Measurements from ENCODE around the gene OOEP. TPM values are rescaled to one million over a fixed set of nuclear protein-coding genes. Genes with fewer than 3 reads are reported as not detected.
"Not testable (repeated sequence)": the region's sequence is repeated elsewhere in the genome, so short reads cannot be mapped to it uniquely, and the experiment has no call there.

Gene OOEP
- not detected for total RNA-seq
- long read RNA-seq = 0 reads

GRCh38 chr6:73369563-73369962 is at the start of gene OOEP:
TSS of gene OOEP (minus strand) at chr6:73369897. CDS start at chr6:73369792, 105 bp downstream.
- DNase-seq (ENCODE audit: low spot score) = no peak

- DNase-seq (ENCODE audit: low spot score) = no peak
These were observed 48.5 kb upstream of the OOEP start for GRCh38 chr6:73418081-73418741.

- no peak for DNase-seq (ENCODE audit: low spot score)
These were observed 43.4 kb upstream of the OOEP start for GRCh38 chr6:73413102-73413501.

- DNase-seq (ENCODE audit: low spot score) = no peak
These were observed 39.7 kb upstream of the OOEP start for GRCh38 chr6:73409395-73409794.

GRCh38 chr6:73400656-73401055 is 31.0 kb upstream of the OOEP start:
- DNase-seq (ENCODE audit: low spot score) = no peak

- peak; percentile 14 for DNase-seq (ENCODE audit: low spot score)
These were observed 26.2 kb upstream of the OOEP start for GRCh38 chr6:73395875-73396274.

- DNase-seq (ENCODE audit: low spot score) = no peak
These were observed 25.1 kb upstream of the OOEP start, which contains the start of gene DDX43 for GRCh38 chr6:73394577-73395354. TSS of gene DDX43 (plus strand) at chr6:73394828. CDS start at chr6:73394906, 78 bp downstream.

GRCh38 chr6:73393278-73393677 is 23.6 kb upstream of the OOEP start:
- no peak for DNase-seq (ENCODE audit: low spot score)

- not testable (repeated sequence) for DNase-seq (ENCODE audit: low spot score)
These were observed 22.5 kb upstream of the OOEP start for GRCh38 chr6:73392188-73392587.

DNA sequence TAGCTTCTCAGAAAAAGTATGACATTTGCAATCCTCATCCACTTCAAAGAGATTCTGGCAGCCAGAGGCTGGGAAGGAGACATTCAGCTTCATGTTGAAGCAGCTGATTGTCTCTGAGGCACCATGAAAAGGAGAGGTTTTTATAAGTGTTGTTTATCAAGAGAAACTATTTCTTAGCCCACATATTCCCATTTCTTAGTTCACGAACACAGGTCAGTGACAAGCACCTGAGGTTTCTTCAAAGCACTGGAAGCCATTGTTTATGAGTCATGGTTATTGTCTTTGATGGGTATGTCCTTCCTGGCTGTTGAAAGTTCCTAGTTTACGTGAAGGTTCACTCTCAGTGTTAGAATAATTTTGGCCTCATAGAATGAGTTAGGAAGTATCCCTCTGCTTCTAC is 22.0 kb upstream of the OOEP start:
- no peak for DNase-seq (ENCODE audit: low spot score)

DNA sequence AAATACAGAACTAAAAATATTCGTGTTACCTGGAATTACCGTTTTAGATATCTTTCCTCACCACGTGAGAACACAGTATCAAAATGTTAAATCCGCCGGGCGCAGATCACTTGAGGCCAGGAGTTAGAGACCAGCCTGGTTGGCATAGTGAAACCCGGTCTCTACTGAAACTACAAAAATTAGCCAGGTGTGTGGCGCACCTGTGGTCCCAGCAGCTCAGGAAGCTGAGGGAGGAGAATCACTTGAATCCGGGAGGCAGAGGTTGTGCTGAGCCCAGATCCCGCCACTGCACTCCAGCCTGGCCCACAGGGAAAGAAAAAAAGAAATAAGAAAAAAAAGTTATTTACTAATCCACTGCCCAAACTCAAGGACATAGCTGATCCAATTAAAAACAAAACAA is 20.2 kb upstream of the OOEP start:
- DNase-seq (ENCODE audit: low spot score) = no peak

- no peak for DNase-seq (ENCODE audit: low spot score)
These were observed 19.3 kb upstream of the OOEP start for GRCh38 chr6:73388800-73389512.

- no peak for DNase-seq (ENCODE audit: low spot score)
These were observed 18.7 kb upstream of the OOEP start for GRCh38 chr6:73388433-73388799.

DNA sequence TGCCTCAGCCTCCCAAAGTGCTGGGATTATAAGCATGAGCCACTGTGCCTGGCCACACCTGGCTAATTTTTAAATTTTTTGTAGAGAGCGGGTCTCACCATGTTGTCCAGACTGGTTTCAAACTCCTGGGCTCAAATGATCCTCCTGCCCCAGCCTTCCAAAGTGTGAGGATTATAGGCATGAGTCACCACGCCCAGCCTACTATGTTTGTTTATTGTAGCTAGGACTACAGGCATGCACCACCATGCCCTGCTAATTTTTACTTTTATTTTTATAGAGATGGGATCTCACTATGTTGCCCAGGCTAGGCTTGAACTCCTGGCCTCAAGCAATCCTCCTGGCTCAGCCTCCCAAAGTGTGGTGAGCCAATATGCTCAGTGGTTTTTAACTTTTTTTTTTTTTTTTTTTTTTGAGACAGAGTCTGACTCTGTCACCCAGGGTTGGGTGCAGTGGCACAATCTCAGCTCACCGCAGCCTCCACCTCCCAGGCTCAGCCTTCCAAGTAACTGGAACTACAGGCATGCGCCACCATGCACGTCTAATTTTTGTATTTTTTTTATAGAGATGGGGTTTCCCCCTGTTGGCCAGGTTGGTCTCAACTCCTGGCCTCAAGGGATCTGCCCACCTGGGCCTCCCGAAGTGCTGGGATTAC is 12.9 kb upstream of the OOEP start:
- DNase-seq (ENCODE audit: low spot score) = no peak

- DNase-seq (ENCODE audit: low spot score) = not testable (repeated sequence)
These were observed 11.8 kb upstream of the OOEP start for GRCh38 chr6:73381531-73381930.

- DNase-seq (ENCODE audit: low spot score) = no peak
These were observed 7.5 kb upstream of the OOEP start for GRCh38 chr6:73377225-73377624.

DNA sequence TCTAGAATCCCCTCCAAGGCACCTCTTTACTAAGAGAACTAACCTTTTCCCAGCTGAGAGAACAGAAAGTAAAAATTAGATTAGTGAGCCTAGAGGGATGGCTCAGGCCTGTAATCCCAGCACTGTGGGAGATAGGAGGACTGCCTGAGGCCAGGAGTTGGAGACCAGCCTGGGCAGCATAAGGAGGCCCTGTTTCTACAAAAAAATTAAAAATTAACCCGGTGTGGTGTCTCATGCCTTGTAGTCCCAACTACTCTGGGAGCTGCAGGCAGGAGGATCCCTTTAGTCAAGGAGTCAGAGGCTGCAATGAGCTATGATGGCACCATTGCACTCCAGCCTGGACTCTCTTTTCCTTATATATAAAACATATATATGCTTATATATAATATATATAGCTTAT is 5.5 kb upstream of the OOEP start:
- DNase-seq (ENCODE audit: low spot score) = no peak

DNA sequence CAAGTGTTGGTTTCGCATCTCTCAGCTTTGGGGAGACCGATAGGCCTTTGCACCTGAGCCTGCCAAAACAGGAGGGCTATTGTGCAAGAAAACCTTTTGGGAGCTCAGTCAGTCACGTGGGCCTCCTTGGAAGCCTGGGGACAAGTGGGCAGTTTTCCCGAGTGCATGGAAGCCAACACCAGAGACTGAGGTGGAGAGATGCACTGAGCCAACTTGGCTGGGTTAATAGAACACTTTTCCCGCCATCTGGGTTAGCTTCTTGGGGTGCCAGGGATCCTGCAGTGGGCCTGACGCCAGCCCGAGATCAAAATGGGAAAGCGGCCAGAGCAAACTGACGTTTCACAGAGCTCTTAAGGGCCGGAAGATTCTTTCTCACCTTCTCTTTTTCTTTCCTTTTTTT is 2.8 kb upstream of the OOEP start:
- DNase-seq (ENCODE audit: low spot score) = no peak

DNA sequence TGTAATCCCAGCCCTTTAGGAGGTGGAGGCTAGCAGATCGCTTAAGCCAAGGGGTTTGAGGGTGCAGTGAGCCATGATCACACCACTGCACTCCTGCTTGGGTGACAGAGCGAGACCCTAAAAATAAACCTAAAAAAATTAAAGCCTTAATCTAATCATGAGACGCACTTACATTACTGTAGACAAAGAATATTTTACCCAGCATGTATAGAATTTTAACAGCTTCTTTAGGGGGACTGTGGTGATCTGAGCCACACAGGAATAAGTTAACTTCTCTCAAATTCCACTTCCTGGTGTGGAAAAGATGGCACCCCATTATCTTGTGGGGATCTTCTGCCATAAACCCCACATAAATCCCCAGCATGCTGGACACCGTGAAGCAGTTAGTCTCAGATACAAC is 2.3 kb upstream of the OOEP start:
- DNase-seq (ENCODE audit: low spot score) = no peak

GRCh38 chr6:73369157-73369556 is 540 bp downstream of the OOEP start:
- DNase-seq (ENCODE audit: low spot score) = no peak

GRCh38 chr6:73368675-73369074 is 1.0 kb downstream of the OOEP start:
- no peak for DNase-seq (ENCODE audit: low spot score)
